Endothelial cell (in vitro differentiated cells): ENCODE data around the gene ZNF219. TPM values are rescaled to one million over a fixed set of nuclear protein-coding genes. Genes with fewer than 3 reads are reported as not detected.
A peak's percentile ranks its signal among the peaks of the same experiment; 100 is the strongest.

Experiments
- DNase-seq: peaks from one replicate; pipeline ENCODE4 v3.0.0; 2021; ENCODE audit warnings: low spot score
- H3K27ac Mint-ChIP-seq: one replicate; pipeline ENCODE4 v1.8.0; 2021; ENCODE audit warnings: mixed read lengths, inconsistent platforms; ENCODE audit not compliant: unreplicated experiment
- H3K27me3 Mint-ChIP-seq: one replicate; pipeline ENCODE4 v1.8.0; 2021; ENCODE audit warnings: mild to moderate bottlenecking, moderate library complexity, mixed read lengths, inconsistent platforms; ENCODE audit not compliant: unreplicated experiment
- H3K36me3 Mint-ChIP-seq: one replicate; pipeline ENCODE4 v1.8.0; 2021; ENCODE audit warnings: mild to moderate bottlenecking, low read depth, mixed read lengths, inconsistent platforms; ENCODE audit not compliant: unreplicated experiment
- H3K4me1 Mint-ChIP-seq: one replicate; pipeline ENCODE4 v1.8.0; 2021; ENCODE audit warnings: mild to moderate bottlenecking, mixed read lengths, inconsistent platforms; ENCODE audit not compliant: unreplicated experiment
- H3K4me3 Mint-ChIP-seq: one replicate; pipeline ENCODE4 v1.8.0; 2021; ENCODE audit warnings: mild to moderate bottlenecking, mixed read lengths, inconsistent platforms; ENCODE audit not compliant: unreplicated experiment
- H3K9me3 Mint-ChIP-seq: one replicate; pipeline ENCODE4 v1.8.0; 2021; ENCODE audit warnings: mixed read lengths, inconsistent platforms; ENCODE audit not compliant: unreplicated experiment
- CTCF ChIP-seq: fragments of 200-600 bp; sonication (generic); IDR thresholded peaks from one replicate; pipeline ENCODE4 v1.5.0; 2021; ENCODE audit warnings: antibody characterized with exemption; ENCODE audit not compliant: unreplicated experiment
- total RNA-seq: library from RNA; stranded (reverse); fragmentation: NEBNext Ultra II Directional; extraction: Animal tissue kit (Norgen Biotek cat#: 25700); gene quantifications from one replicate; pipeline ENCODE4 v1.2.1, GENCODE V29; 2021; ENCODE audit not compliant: unreplicated experiment

The ZNF219 gene
- total RNA-seq, 1 donor from 2014 or later: 27.0 TPM

GRCh38 chr14:21077672-21078071 is 20.8 kb downstream of the ZNF219 start:
- Mint-ChIP-seq H3K4me1 (no peaks in the 10 kb centered on the region), H3K27ac (peak overlapping the region; percentile 30), H3K4me3 (no peak overlapping the region), H3K27me3 (peaks cover 13% of the 10 kb centered on the region), H3K9me3 (no peaks in the 10 kb centered on the region), H3K36me3 (peaks cover 29% of the 10 kb centered on the region)
- TF ChIP-seq CTCF: no peak
- no peak for DNase-seq

DNA sequence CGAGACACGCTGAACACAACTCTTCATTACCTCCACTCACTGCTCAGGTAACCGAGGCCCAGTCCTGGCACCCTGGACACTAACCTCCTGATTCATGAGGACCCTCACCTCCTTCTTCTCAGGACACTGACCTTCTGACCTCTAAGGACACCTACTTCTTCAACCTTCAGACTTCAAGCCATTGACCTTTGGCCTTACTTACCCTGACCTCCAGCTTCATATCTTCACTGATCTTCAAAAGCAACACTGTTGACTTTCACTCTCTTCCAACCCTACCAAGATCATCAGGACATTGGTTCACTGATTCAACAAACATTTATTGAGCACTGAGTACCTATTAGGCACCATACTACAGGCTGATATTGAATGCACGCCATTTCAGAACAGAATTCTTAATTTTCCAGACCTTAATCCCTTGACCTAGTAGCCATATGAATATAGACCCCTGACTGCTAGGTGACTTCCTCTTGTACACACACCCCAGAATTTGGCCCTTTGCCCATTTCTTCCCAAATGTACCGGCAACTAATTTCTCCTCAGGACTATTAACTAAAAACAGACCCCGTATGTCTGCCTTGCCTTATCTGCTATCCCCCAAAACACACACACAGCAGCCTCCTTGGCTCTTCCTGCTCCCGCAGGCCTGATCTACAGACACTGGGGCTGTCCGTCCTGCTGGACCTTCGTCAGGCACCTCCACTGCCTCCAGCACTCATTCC is 22.6 kb downstream of the ZNF219 start:
- Mint-ChIP-seq H3K36me3 (peaks cover 23% of the 10 kb centered on the region), H3K27ac (peak overlapping the region; percentile 26), H3K4me3 (peak overlapping the region; percentile 9), H3K9me3 (no peaks in the 10 kb centered on the region), H3K4me1 (peaks cover 3% of the 10 kb centered on the region), H3K27me3 (peaks cover 18% of the 10 kb centered on the region)
- DNase-seq: no peak
- no peak for TF ChIP-seq CTCF

DNA sequence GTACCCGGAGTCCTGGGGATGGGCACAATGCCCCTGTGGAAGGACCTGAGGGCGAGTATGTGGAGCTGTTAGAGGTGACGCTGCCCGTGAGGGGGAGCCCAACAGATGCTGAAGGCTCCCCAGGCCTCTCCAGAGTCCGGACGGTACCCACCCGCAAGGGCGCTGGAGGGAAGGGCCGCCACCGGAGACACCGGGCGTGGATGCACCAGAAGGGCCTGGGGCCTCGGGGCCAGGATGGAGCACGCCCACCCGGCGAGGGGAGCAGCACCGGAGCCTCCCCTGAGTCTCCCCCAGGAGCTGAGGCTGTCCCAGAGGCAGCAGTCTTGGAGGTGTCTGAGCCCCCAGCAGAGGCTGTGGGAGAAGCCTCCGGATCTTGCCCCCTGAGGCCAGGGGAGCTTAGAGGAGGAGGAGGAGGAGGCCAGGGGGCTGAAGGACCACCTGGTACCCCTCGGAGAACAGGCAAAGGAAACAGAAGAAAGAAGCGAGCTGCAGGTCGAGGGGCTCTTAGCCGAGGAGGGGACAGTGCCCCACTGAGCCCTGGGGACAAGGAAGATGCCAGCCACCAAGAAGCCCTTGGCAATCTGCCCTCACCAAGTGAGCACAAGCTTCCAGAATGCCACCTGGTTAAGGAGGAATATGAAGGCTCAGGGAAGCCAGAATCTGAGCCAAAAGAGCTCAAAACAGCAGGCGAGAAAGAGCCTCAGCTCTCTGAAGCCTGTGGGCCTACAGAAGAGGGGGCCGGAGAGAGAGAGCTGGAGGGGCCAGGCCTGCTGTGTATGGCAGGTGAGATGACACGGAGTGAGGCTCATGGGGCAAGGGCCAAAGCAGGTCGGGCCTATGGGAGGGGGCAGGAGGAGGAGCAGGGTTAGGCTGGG is 23.8 kb downstream of the ZNF219 start:
- no peaks in the 10 kb centered on the region for H3K9me3 Mint-ChIP-seq
- peaks cover 18% of the 10 kb centered on the region for H3K27me3 Mint-ChIP-seq
- no peak overlapping the region for H3K27ac Mint-ChIP-seq
- peaks cover 6% of the 10 kb centered on the region for H3K4me1 Mint-ChIP-seq
- TF ChIP-seq CTCF: no peak
- no peak for DNase-seq
- H3K36me3 Mint-ChIP-seq: peaks cover 19% of the 10 kb centered on the region
- H3K4me3 Mint-ChIP-seq: no peak overlapping the region

DNA sequence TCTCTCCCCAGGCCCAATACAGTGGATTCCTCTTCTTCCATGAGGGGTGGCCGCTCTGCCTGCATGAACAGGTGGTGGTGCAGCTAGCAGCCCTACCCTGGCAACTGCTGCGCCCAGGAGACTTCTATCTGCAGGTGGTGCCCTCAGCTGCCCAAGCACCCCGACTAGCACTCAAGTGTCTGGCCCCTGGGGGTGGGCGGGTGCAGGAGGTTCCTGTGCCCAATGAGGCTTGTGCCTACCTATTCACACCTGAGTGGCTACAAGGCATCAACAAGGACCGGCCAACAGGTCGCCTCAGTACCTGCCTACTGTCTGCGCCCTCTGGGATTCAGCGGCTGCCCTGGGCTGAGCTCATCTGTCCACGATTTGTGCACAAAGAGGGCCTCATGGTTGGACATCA is 24.5 kb downstream of the ZNF219 start:
- H3K4me3 Mint-ChIP-seq: no peak overlapping the region

More for the DNA sequence above, 24.5 kb downstream of the ZNF219 start:
- H3K27ac Mint-ChIP-seq: no peak overlapping the region
- H3K4me1 Mint-ChIP-seq: peaks cover 11% of the 10 kb centered on the region
- no peak for DNase-seq
- no peak for TF ChIP-seq CTCF
- H3K27me3 Mint-ChIP-seq: peaks cover 18% of the 10 kb centered on the region
- H3K36me3 Mint-ChIP-seq: peaks cover 19% of the 10 kb centered on the region
- H3K9me3 Mint-ChIP-seq: no peaks in the 10 kb centered on the region
